Measurements from ENCODE around the gene ZFP64. TPM values are rescaled to one million over a fixed set of nuclear protein-coding genes. Genes with fewer than 3 reads are reported as not detected.

The ZFP64 gene
- total and polyA plus RNA-seq, 2 donors (not counting 3 experiments of a cell fraction or from before 2014, with no cell fraction given): 31.7 to 35.4 TPM

GRCh38 chr20:52105442-52106422, 85.8 kb downstream of the ZFP64 start:
- CTCF ChIA-PET: interaction anchor here (0.6 to 2.9 kb wide), 5 partner anchors 9 to 405 kb away, joined by 3 to 18 read pairs (median 3); no protein-coding TSS in a partner anchor
- H3K9me1 ChIP-seq (replicated peaks; ENCODE audit: control insufficient read depth, extremely low read depth, insufficient read depth, low read length): no peaks in the 10 kb centered on the region
- H3K9me3 ChIP-seq (replicated peaks; ENCODE audit: control insufficient read depth, insufficient read depth, low read length): no peaks in the 10 kb centered on the region
- FAIRE-seq (peak; percentile 89), DNase-seq (ENCODE audit: low read depth, low spot score) (peak; percentile 40)
- H3K27ac ChIP-seq (ENCODE audit: insufficient read depth, low read depth, low read length): no peak overlapping the region
- no peaks in the 10 kb centered on the region for H3K27me3 ChIP-seq (ENCODE audit: control insufficient read depth in 2 of 2, insufficient read depth in 2 of 2, low read length in 2 of 2)
- H2AFZ ChIP-seq (ENCODE audit: low read depth, low read length): peak overlapping the region; percentile 35
- peaks cover 35% of the 10 kb centered on the region for H3K79me2 ChIP-seq (ENCODE audit: control insufficient read depth, insufficient read depth, low read length)
- peaks cover 26% of the 10 kb centered on the region for H3K4me1 ChIP-seq (ENCODE audit: control insufficient read depth, extremely low read depth, insufficient read depth, low read length)
- dilution Hi-C loops (cut with MboI; ENCODE audit: extremely low pct_ligation_motif_present, low sequenced_read_pairs) (no loop called here), intact Hi-C loops (cut with micrococcal nuclease) (no loop called here)
- BruUV-seq (replicated peaks): no TSS peak
- peak overlapping the region; percentile 67 for H3K9ac ChIP-seq (replicated peaks; ENCODE audit: extremely low read depth, insufficient read depth, low read length)
- H3K4me3 ChIP-seq (replicated peaks in 1 of 3; ENCODE audit: insufficient read depth in 1 of 3, low read depth in 1 of 3, low read length in 3 of 3): peak overlapping the region; percentile 43 to 71 (median 64)
- POLR2A ChIA-PET: interaction anchor here (0.6 kb wide), 1 partner anchor 10 kb away, joined by 7 read pairs; no protein-coding TSS in a partner anchor
- H3K36me3 ChIP-seq (ENCODE audit: control insufficient read depth in 2 of 2, extremely low read depth in 1 of 2, insufficient read depth in 2 of 2, low read length in 2 of 2): no peaks in the 10 kb centered on the region
- TF ChIP-seq MAX (IDR thresholded peaks at IDR 0.05; ENCODE audit: insufficient read depth, insufficient read length) (no peak), CTCF (IDR thresholded peaks at IDR 0.05; ENCODE audit: extremely low read depth in 1 of 2, insufficient read depth in 1 of 2, low read depth in 1 of 2, low read length in 2 of 2) (peak; percentile 29 to 48)
- no peaks in the 10 kb centered on the region for H4K20me1 ChIP-seq (replicated peaks; ENCODE audit: control insufficient read depth, extremely low read depth, insufficient read depth, low read length)
- H3K4me2 ChIP-seq (ENCODE audit: insufficient read depth, low read length): peak overlapping the region; percentile 84
